Measurements from ENCODE around the gene MGP.

MGP gene

GRCh38 chr12:14902465-14902864, 16.8 kb upstream of the MGP start:
- DNase-seq: no peak

DNA sequence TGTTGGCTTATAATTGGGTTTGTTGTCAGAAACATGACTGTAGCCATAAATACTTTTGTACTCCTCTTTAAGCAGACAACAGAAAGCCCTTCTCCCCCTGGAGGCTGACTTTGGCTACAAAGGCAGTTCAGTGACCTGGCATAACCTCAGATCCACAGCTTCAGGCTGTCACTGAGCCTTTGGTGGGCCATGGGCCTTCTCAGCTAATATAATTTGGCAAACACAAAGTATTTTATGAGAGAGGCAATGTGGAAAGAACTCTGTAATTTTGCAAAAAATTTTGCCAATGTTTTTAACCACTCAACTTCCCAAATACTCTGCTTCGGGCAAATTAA, 15.5 kb upstream of the MGP start:
- no peak for DNase-seq

DNA sequence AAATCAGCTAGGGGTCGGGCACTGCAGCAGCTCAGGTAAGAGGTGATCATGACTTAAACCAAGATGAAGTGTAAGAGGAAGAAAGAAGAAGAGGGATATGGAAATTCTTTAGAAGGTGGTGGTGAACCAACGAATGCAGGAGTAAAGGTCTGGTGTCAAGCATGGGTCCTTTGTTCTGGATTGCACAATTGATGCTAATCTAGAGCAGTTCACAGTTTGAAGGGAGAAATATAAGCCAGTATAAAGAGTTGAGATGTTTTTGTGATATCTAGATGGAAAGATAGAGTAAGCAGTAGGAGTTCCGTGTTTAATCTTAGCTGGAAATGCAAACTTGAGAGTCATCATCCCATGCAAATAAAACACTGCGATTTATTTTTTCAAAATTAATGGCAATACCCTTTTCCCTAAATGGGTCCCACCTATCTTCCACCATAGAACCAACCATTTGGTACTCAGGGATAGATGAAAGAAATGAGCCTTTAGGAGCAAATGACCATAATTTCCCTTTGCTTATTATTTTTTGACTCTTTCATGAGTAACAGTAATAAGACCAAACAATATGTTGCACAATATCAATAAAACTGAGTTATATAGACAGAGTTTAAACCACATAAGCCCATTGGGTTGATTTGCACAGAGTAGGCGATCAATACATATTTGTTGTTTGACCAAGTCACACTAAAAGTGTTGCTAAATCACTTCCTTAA, 15.0 kb upstream of the MGP start:
- DNase-seq: no peak

- DNase-seq: no peak
Measured at GRCh38 chr12:14896521-14897169, 11.0 kb upstream of the MGP start.

DNA sequence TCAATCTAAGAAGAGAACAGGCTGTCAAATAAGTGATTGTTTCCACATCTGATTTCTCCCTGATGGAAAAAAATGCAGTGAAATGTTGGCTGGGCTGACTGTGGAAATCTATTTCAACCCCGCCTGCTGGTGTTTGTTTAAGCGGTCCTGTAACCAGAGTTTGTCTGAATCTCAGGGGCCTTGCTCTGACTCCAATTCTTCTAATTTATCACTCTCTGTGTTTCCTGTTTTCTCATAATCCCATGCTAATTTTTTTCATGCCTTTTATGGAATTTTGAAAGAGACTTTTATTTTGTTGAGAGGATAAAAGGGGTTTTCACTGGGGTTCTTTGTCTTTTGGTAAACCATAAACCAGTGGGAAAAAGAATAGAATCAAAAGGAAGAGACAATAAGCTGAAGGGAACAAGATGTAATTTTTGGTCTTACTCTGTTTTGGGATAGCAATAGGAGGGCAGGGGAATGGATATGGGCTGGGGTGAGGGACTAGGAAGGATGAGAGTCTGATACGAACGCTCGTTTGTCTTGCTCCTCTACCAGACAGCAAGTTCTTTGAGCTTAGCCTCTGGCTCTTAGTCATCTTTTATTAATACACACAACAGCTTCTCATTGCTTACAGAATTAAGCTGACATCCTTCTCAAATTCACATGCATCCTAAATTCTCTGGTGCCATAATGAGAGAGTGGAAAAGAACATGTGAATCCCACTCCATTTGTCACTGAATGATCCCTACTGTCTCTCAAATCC, 8.0 kb upstream of the MGP start:
- DNase-seq: no peak

DNA sequence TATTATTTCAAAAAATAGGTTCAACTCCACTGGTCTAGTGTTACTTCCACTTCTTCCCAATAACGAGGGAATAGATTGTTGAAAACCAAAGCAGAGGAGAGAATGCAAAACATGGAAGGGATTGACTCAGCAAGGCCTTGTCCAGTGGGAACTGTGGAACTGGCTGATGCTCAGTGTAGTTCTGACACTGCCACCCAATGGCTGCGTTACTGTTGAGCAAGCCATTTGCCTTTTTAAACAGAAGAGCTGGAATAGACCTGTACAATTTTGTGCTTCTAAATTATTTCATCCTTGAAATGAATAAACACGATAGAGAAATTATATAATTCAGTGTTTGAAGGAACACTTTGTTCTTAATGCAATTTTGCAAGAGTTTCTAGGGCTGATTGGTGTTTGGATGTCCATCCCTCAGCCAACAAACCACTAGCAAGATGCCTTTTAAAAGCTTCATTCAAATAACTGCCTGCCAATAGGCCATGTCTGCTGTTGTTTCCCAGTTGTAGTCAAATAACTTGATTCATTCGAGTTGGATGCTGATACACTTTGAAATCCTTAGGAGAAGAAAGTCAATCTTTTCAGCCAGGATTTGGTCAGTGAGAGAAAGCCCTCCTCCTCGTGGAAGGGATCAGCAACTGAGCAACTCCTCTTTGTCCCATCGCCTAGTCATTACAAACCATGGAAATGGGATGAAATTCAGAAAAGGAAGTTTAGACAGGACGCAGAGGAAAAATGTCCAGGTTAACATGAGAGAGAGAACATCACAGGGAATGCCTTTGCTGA, 7.3 kb upstream of the MGP start:
- DNase-seq: no peak

DNA sequence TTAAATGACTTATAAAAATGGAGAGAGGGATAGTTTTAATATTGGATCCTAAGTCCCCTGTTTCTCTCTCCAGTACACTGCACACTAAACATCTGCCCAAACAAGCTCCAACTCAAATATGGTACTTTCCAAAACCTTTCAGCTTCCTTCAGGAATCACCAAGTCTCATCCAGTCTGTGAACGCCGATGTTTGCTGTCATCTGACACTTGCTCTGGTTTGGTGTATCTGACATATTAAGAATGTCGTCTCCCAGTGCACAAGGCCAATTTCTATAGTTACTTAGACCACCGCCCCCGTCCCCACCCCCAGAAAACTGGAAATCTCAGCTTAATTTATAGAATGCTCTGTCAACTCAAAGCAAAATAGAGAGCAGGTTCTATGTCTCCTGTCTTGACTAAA, 5.0 kb upstream of the MGP start:
- DNase-seq: no peak

- DNase-seq: no peak
Measured at GRCh38 chr12:14886271-14886670, 617 bp upstream of the MGP start.

GRCh38 chr12:14884458-14884878, 1.2 kb downstream of the MGP start:
- DNase-seq: peak; percentile 79

GRCh38 chr12:14883686-14884085, 2.0 kb downstream of the MGP start:
- no peak for DNase-seq

DNA sequence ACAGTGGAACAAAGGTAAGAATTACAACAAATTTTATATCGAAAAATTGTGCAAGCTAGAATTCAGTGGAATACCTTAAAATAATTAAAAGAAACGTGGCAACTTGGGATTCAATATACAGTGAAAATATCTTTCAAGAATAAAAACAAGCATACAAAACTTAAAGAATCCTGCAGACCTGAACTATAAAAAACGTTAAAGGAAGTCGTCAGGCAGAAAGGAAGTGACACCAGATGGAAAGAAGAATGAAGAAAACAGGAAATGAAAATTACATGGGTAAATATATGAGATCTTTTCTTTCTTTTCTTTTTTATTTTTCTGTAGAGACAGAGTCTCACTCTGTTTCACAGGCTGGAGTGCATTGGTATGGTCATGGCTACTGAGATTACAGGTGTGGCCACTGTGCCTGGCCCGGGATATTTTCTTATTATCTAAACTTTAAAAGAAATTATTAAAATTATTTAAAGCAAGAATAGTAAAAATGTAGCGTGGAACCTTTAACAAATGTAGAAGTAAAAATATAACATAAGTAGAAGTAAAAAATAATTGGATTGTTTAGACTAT, 4.7 kb downstream of the MGP start:
- DNase-seq: no peak

GRCh38 chr12:14879222-14879933, 6.3 kb downstream of the MGP start:
- no peak for DNase-seq

- no peak for DNase-seq
Measured at GRCh38 chr12:14878488-14878887, 7.2 kb downstream of the MGP start.

DNA sequence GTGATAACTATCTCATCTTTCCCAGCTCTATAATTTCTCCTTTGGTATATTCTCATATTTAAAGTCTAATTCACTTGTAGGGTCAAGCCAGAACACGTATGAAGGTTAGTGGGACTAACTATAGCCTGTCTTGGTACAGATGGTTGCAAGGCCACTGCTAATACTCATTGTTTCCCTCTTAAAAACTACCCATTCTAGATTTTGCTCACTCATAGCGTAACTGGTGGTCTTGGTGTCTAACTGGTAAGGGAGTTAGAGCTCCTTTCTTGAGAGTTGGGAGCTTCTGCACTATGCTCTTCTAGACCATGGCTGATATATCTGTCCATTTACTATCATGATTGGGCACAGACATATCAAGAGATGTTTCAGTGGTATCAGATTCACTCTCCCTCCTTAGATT, 8.8 kb downstream of the MGP start:
- no peak for DNase-seq

- DNase-seq: no peak
Measured at GRCh38 chr12:14874882-14875281, 10.8 kb downstream of the MGP start.

DNA sequence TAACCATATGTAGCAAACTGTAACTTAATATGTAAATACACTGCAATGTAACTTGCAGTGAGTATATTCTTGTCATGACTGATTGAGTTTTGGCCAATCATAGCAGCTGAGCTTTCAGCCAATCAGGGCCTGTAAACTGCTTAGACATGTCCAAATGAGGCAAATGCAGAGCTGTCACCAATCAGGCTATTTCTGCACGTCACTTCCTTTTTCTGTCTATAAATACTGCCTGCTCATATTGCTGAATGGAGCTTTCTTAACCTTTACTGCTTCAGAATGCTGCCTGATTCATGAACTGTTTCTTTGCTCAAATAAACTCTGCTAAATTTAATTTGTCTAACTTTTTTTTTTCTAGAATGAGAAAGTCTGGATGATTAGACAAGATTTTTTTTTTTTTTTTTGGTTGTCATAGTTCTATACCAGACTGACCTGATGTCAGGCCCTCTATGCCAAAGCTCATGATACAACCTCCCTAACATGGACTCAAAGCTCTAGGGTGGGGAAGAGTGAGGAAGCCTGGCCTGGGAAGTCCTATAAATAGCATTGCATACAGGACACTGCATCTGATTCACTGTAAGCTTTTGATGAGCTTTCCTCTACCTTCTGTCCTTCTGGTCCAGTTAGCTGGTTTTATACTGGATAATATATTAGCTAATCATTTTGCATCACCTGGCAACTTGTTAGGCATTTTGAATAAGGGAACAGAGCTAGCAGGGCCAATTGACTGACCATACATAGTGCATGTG, 12.0 kb downstream of the MGP start:
- no peak for DNase-seq

DNA sequence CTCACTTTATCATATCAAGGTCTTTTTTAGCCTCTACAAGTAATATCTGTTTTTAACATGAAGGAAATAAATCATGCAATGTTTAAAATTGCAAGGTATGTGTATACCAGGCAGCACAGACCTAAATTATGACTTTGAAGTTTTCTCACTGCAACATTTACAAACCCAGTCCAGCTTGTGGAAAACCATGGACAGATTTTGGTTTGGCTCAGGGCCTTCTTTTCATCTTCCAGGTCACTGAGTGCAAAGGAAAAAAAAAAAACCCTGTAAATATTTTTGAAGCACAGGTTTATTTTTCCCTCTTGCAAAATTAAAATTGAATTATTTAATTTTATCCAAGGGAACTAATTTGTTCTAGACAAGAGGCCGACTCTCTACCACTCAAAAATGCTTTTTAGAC, 13.8 kb downstream of the MGP start:
- DNase-seq: no peak

DNA sequence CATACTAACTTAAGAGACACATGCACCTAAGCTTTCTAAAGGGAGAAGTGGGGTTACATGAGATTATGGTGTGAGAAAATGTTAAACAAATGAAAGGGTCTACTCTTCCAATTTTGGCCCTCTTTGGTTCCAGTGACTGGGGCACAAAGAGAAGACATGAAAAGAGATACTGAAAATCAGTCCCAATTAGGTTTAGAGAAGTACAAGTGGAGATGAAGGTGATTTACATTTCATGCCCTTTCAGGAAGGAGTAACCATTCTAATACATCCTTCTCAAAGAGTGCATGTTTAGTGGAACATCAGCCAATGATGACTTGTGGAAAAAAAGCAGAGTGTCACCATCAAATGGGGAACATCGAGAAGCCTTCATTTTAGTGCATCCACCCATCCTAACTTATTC, 14.4 kb downstream of the MGP start:
- no peak for DNase-seq

DNA sequence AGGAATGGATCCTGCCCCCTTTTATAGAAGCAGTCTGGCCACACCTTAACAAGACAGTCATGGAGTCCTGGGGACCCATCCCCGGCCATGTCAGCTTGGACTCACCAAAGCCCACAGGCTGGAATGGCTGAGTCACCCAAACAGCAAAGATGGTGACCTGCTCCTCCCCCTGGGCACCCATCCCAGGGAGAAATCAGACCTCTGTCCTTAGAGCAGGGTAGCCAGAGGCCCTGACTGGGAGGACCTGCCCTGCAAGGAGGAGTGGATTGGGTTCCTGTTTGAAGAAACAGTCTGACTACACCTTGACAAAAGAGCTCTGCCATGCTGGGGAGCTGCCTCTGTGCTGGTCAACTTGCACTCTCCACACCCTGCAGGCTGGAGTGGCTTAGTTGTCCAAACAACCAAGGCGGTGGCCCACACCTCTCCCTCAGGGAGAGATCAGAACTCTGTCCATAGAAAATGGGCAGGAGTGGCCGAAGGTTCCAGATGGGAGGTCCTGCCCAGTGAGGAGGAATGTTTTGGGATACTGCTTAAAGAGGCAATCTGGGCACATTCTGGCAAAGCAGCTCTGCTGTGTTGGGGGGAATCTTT, 16.6 kb downstream of the MGP start:
- no peak for DNase-seq

DNA sequence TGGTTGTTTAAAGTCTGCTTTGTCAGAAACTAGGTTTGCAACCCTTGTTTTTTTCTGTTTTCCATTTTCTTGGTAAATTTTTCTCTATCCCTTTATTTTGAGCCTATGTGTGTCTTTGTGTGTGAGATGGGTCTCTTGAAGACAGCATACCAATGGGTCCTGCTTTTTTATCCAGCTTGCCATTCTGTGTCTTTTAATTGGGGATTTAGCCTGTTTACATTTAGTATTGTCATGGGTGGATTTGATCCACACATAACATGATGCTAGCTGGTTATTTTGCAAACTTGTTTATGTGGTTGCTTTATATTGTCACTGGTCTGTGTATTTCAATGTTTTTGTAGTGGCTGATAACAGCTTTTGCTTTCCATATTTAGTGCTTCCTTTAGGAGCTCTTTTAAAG, 25.2 kb downstream of the MGP start:
- no peak for DNase-seq

DNA sequence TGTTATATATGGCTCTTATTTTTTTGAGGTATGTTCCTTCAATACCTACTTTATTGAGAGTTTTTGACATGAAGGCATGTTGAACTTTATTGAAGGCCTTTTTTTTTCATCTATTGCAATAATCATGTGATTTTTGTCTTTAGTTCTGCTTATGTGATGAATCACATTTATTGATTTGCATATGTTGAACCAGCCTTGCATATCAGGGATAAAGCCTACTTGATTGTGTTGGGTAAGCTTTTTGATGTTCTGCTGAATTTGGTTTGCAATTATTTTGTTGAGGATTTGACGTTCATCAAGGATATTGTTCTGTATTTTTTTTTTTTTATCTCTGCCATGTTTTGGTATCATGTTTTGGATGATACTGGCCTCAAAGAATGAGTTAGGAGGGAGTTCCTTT, 27.1 kb downstream of the MGP start:
- DNase-seq: no peak

Data from stimulated activated CD8-positive, alpha-beta memory T cell treated with anti-CD3 and anti-CD28 coated beads, Interleukin-4, amount 100 ng/mL, for 48 hours (primary cell).